Measurements from ENCODE around the gene FAXDC2. TPM values are rescaled to one million over a fixed set of nuclear protein-coding genes. Genes with fewer than 3 reads are reported as not detected.

FAXDC2 gene
- total and polyA plus RNA-seq, 9 of the 15 experiments (the other 6 are each of a cell fraction or from before 2014, with no cell fraction given): 2.4 to 30.0 (median 9.9) TPM

DNA sequence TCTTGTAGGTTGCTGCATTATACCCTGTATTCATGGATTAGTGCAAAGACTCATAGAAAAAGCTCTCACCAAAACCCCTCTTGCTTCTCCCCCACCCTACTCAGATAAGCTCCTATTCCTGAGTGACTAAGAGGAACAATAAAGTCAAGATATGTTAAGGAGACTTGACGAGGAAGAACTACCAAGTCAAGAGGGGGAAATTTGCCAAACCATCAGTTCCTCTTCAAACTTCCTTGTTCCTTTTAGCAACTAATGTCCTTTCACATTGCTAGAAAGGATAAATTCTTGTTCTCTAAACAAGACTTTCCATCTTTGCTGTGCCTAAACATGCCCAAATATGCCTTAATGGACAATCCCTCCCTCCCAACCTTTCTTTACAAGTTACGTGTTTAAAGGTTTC, 35.0 kb upstream of the FAXDC2 start:
- CTCF ChIA-PET (ENCODE audit: low intra/inter-chr PET ratio): no interaction called here

More for the DNA sequence above, 35.0 kb upstream of the FAXDC2 start:
- Histone ChIP-seq H3K9me1 (ENCODE audit: control insufficient read depth, insufficient read depth, low read length) (no peaks in the 10 kb centered on the region), H3K9ac (ENCODE audit: insufficient read depth in 1 of 2, low read depth in 2 of 2, low read length in 2 of 2) (no peak overlapping the region), H4K20me1 (replicated peaks; ENCODE audit: control insufficient read depth, insufficient read depth, low read length) (no peaks in the 10 kb centered on the region), H3K9me3 (replicated peaks; ENCODE audit: control insufficient read depth, insufficient read depth, low read depth, low read length) (peaks cover 11% of the 10 kb centered on the region), H3K27ac (ENCODE audit: extremely low read depth, low read depth, low read length) (no peak overlapping the region), H3K27me3 (ENCODE audit: control insufficient read depth in 2 of 2, insufficient read depth in 2 of 2, low read length in 2 of 2) (no peaks in the 10 kb centered on the region), H3K36me3 (ENCODE audit: control insufficient read depth, insufficient read depth, low read length) (peaks cover 52% of the 10 kb centered on the region), H3K79me2 (ENCODE audit: control insufficient read depth, insufficient read depth, low read length) (no peaks in the 10 kb centered on the region), H3K4me2 (ENCODE audit: insufficient read depth, low read length) (no peak overlapping the region), H3K4me1 (replicated peaks in 1 of 2; ENCODE audit: control insufficient read depth in 2 of 2, insufficient read depth in 2 of 2, low read length in 2 of 2) (no peaks in the 10 kb centered on the region), H2AFZ (ENCODE audit: low read depth, low read length) (no peak overlapping the region), H3K4me3 (no peak overlapping the region)
- FAIRE-seq: no peak
- 67% methylated on average over 2 of the region's 2 CpGs for WGBS (ENCODE audit: insufficient coverage, low coverage, missing lambda C conversion rate)
- POLR2A ChIA-PET: no interaction called here
- no TSS peak for BruUV-seq (replicated peaks)
- intact Hi-C loops (cut with micrococcal nuclease): no loop called here
- in situ Hi-C loops (cut with MboI): no loop called here
- DNase-seq (ENCODE audit: extremely low read depth in 1 of 4, low spot score in 3 of 4): no peak
- ATAC-seq: no peak
- TF ChIP-seq NR0B1 (IDR thresholded peaks at IDR 0.05; ENCODE audit: partially characterized antibody) (no peak), FIP1L1 (IDR thresholded peaks at IDR 0.05; ENCODE audit: low read depth, low read length, poor library complexity, severe bottlenecking) (no peak), CHAMP1 (IDR thresholded peaks at IDR 0.05) (no peak), TAF15 (IDR thresholded peaks at IDR 0.05; ENCODE audit: low read depth, low read length) (no peak), GATA2 (CRISPR knock-in tag; IDR thresholded peaks at IDR 0.05) (no peak), SMARCA5 (IDR thresholded peaks at IDR 0.05) (no peak), NR2C2 (CRISPR knock-in tag; IDR thresholded peaks at IDR 0.05) (no peak), NR2C2 (tag; IDR thresholded peaks at IDR 0.05) (no peak)

All from K562 (cell line).